OCI-LY3 (cell line): ENCODE results near the gene NDC80.

Source experiments
- EZH2phosphoT487 ChIP-seq: fragments of 200-600 bp; shearing (Covaris generic); IDR thresholded peaks from 2 replicates; pipeline ENCODE4 v1.6.1; 2018; ENCODE audit warnings: antibody characterized with exemption, mixed run types, low read depth
- TF ChIP-seq, protein P1 (sequence below): fragments of 200-600, 300-600 bp; sonication (generic); IDR thresholded peaks from 2 replicates; pipeline ENCODE4 v1.5.1; 2014; ENCODE audit warnings: antibody characterized with exemption, low read length, low read depth

DNA sequence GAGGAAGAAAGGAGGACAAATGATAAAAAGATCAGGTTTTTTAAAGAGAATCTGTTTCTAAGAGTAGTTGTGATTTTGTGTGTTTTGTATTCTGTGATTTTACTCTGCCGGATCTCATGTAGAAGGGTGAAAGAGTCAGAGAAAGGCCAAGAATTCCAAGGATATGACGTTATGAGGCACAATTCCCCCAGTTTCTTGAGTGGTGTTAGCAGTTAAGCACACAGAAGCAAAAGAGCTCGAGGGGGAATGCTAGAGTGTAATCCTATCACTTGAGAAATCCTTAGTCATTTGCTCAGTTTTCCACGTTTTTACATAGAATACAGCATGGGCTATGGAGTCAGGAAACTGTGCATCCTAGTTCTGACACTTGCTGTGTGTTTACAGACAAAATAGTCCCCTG is 34.9 kb upstream of the NDC80 start:
- no peak for TF ChIP-seq EZH2phosphoT487
- TF ChIP-seq, protein P1, sequence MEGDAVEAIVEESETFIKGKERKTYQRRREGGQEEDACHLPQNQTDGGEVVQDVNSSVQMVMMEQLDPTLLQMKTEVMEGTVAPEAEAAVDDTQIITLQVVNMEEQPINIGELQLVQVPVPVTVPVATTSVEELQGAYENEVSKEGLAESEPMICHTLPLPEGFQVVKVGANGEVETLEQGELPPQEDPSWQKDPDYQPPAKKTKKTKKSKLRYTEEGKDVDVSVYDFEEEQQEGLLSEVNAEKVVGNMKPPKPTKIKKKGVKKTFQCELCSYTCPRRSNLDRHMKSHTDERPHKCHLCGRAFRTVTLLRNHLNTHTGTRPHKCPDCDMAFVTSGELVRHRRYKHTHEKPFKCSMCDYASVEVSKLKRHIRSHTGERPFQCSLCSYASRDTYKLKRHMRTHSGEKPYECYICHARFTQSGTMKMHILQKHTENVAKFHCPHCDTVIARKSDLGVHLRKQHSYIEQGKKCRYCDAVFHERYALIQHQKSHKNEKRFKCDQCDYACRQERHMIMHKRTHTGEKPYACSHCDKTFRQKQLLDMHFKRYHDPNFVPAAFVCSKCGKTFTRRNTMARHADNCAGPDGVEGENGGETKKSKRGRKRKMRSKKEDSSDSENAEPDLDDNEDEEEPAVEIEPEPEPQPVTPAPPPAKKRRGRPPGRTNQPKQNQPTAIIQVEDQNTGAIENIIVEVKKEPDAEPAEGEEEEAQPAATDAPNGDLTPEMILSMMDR, result no peak
